HG02943 (cell line): ENCODE results near the gene EVI5L.

Experiments
- ATAC-seq: cut with Tn5 transposase; IDR thresholded peaks from one replicate; pipeline ENCODE4 v1.9.1; 2021; ENCODE audit warnings: mild to moderate bottlenecking, low read depth, moderate library complexity; ENCODE audit not compliant: unreplicated experiment

The EVI5L gene

DNA sequence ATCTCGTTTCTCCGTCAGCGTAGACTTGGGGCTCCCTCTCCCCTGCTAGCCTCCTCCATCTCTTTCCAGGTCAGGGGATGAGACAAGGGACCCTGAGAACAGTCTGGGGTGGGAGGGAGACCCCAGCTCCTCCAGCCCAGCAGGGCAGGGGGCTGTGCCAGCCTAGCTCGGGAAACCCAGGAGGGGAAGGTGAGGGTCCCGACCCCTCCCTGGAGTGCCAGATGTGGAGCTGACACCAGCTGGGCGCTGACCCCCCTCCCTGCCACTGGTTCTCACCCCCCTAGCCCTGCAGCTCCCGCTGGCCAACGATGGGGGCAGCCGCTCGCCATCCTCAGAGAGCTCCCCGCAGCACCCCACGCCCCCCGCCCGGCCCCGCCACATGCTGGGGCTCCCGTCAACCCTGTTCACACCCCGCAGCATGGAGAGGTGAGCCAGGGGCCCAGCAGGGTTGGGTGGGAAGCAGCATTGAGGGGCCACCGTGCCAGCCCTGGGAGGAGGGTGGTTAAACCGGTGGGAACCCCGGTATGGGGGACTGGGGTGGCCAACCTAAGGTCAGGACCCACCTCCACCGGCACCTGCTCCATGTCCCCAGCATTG is 79.6 kb downstream of the EVI5L start:
- ATAC-seq: no peak

DNA sequence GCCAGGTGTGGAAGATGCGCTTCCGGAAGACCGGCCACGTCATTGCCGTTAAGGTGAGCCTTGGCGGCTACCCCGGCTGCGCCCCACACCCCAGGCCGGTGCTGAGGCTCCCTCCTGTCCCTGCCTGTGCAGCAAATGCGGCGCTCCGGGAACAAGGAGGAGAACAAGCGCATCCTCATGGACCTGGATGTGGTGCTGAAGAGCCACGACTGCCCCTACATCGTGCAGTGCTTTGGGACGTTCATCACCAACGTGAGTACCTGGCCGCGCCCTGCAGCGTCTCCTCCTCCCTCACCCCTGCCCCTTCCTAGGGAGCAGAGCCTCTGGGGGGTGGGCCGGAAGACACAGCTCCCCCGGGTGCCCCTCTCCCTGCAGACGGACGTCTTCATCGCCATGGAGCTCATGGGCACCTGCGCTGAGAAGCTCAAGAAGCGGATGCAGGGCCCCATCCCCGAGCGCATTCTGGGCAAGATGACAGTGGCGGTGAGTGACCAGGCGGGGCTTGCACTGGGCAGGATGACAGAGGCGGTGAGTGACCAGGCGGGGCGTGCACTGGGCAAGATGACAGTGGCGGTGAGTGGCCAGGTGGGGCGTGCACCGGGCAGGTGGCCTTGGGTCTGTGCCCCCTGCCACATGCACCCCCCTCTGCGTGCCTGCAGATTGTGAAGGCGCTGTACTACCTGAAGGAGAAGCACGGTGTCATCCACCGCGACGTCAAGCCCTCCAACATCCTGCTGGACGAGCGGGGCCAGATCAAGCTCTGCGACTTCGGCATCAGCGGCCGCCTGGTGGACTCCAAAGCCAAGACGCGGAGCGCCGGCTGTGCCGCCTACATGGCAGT is 80.5 kb downstream of the EVI5L start:
- no peak for ATAC-seq

DNA sequence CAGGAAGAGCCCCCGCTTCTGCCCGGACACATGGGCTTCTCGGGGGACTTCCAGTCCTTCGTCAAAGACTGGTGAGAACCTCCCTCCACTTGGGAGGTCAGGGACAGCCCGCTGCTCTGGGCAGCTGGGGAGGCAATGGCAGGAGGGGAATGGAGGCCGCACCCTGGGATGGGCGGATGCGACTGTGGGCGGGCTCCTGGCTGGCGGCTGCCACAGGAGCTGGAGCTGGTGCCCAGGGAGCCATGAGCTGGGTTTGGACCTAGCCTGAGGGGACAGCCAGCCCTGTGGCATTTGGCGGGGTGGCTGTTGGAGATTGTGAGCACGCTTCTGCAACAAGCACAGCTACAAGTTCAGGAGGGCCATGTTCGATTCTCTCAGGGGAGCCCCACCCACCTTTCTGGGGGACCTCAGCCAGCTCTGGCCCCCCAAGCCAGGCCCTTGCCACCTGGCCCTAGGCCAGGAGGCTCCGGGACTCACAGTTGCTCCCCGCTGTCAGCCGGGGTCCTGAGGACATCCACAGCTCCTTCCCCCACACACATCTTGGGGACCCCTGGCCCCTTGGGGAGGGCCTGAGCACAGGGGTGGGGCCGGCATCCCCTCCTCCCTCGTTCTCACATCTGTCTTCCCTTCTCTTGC is 81.6 kb downstream of the EVI5L start:
- ATAC-seq: no peak

DNA sequence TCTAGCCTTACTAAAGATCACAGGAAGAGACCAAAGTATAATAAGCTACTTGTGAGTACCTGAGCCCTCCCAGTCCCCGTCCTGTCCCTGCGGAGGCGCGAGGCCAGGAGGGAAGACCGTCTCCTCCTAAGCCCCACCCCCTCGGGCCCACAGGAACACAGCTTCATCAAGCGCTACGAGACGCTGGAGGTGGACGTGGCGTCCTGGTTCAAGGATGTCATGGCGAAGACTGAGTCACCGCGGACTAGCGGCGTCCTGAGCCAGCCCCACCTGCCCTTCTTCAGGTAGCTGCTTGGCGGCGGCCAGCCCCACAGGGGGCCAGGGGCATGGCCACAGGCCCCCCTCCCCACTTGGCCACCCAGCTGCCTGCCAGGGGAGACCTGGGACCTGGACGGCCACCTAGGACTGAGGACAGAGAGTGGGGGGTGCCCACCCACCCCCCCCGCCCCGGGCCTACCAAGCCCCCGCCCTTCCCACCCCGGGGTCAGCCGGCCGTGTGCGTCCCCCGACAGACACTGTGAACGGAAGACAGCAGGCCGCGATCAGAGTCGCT is 82.2 kb downstream of the EVI5L start:
- ATAC-seq: no peak

DNA sequence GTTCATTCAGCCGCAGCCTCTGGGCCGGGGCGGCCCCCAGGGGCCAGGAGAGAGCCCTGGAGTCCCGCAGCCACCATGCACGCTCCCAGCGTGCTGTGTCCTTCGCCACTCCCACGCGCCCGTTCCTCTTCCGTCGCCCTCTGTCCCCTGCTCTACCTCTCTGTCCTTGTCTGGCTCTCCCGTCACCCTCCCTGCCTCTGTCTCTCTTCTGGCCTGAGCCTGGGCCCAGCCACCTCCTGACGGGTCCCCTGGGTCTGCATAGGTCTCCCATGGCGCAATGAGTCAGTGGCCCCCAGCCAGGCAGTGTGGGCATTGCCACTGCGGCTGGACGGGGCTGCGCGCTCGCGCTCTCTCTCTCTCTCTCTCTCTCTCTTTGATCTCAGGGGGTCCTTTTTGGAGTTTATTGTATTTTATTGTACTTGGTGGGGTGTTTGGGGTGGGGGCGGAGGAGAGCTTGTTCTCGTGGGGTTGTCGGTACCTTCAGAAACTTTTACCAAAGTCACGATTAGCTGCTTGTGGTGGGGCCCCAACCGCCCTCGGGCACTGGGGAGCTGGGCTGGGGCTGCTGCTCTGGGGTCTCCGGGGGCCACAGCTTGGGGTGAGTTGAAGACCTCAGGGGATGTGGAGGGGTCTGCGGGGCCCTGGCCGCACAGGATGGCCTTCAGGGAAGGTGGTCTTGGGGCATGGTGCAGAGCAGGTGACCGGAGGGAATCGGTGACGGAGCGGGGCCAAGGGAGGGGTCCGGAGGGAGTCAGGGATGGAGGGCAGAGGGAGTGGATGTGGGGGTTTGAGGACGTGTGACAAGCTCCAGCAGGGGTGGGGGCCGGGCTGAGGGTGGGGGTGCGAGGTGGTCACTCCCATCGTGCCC is 82.9 kb downstream of the EVI5L start:
- ATAC-seq: no peak

DNA sequence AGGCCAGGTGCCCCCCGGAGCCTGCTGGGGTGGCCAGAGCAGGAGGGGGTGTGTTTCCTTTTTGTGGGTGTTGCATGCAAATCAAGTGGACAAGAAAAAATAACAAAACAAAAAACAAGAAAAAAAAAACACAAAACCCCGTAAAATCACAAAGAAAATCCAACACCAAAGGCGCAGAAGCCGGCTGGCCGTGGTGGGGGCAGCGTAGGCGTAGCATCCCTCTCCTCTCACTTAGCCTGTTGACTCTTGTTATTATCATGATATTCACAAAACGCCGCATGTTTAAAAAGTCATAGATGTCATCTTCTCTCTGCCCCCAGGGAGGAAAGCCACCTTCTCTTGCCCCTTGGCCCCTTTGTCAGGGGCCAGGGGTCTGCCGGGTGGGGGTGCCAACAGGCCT is 83.6 kb downstream of the EVI5L start:
- ATAC-seq: no peak

DNA sequence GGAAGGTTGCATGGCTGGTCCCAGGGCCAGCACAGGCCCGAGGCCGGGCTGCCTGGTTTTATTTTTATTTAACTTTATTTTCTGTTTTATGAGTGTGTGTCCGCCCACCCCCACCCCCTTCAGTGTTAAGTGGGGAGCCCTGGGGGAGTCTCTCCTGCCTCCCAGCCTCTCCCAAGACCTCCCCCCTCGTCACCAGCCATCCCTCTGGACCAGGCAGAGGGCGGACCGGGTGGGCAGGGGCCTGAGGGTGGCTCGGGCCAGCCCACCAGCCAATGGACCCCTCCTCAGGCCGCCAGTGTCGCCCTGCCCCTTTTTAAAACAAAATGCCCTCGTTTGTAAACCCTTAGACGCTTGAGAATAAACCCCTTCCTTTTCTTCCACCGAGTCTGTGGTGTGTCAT is 84.1 kb downstream of the EVI5L start:
- no peak for ATAC-seq
